A549 treated with Mapracorat at 1 μM for 4 hours (cell line): ENCODE data around the gene CP. TPM values are rescaled to one million over a fixed set of nuclear protein-coding genes. Genes with fewer than 3 reads are reported as not detected.

Experiments used
- total RNA-seq: library from RNA; stranded (reverse); fragments of 200-300 nt; extraction: Qiagen RNA extraction; gene quantifications from 5 replicates; pipeline ENCODE4 v1.2.3, GENCODE V29; 2022

Gene CP
- 4.5 to 7.7 TPM (median 5.5 TPM) in 5 replicates for total RNA-seq

DNA sequence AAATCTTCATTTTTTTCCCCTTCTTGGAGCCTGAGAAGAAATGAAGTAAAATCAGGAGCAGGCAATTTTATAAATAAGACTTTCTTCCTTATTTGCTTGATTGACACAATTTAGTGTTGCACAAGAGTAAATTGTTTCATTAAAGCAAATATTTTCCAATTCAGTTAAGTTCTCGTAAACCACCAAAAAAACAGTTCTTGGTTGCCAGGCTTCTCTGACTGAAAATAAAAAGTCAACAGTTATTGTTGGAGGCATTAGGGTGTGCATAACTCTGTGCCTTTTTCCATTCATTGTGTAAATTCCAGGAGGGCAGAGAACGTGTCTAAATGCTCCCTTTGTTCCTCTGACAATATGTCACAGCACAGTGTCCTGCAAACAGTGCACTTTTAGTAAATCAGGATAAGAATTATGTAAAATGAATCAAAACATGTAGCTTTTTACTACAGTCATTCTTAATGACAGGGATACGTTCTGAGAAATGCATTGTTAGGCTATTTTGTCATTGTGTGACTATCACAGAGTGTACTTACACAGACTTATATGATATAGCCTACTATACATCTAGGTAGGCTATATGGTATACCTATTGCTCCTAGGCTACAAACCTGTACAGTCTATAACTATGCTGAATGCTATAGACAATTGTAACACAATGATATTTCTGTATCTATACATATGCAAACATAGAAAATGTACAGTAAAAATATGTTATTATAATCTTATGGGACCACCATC, at the start of gene CP:
Gene CP (minus strand): TSS at position 47 of the 735 bp plus-strand sequence. CDS start 37 bp downstream, at position 10.

DNA sequence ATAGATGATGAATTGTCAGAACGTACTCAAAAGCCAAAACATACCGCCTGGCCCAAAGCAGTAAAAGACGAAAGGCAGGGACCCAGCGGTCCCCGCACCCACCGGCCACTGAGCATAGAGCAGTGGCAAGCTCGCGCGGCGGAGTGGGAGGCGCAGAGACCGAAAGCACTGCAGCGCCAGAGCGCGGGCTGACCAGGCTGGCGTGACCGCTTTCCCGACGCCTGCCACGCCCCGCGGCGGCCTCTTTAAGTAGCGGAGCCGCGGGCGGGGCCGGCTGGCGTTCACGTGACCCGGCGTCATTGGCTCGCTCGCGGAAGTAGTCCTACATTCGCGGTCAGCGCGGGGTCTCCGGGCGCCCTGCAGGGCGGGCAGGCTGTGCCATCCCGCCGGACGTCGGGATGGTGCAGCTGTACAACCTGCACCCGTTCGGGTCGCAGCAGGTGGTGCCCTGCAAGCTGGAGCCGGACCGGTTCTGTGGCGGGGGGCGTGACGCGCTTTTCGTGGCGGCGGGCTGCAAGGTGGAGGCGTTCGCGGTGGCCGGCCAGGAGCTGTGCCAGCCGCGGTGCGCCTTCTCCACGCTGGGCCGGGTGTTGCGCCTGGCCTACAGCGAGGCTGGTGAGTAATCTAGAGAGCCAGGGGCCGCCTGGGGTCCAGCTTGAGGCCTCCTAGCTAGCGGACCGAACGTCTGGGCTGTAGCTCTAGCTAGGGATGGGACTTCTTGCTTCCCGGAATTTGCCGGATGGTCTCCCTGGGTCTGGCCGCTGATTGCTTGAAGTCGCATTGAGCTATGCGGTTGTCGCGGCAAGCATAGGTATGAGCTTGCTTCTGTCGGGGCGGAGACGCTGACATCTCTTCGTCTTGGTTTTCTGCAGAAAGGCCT, 92.1 kb downstream of the CP start, which contains the start of gene HPS3:
Gene HPS3 (plus strand): TSS at position 313 of the 880 bp plus-strand sequence. CDS start 86 bp downstream, at position 399.

Other genes starting within 250 kb of the CP start
- 32.2 to 37.0 TPM (median 34.9 TPM) in 5 replicates for gene GYG1, start 230.3 kb downstream of the CP start, total RNA-seq
- gene HLTF, start 135.3 kb downstream of the CP start, total RNA-seq = 13.0 to 17.5 TPM (median 17.0 TPM) in 5 replicates
- gene HPS3, start 92.2 kb downstream of the CP start, total RNA-seq = 28.8 to 35.9 TPM (median 34.1 TPM) in 5 replicates
- 33.6 to 37.3 TPM (median 34.3 TPM) in 5 replicates for gene TM4SF18, start 111.8 kb upstream of the CP start, total RNA-seq
- gene TM4SF1, start 155.8 kb upstream of the CP start, total RNA-seq = 1,029 to 1,594 TPM (median 1,260 TPM) in 5 replicates